Cardiac fibroblast (primary cell): ENCODE data around the gene FAM184B.

ENCODE experiments used
- DNase-seq, 2 donors: peaks; one replicate each; pipeline versions ENCODE4 v3.0.0 to v3.0.0-alpha.2; 2010; ENCODE audit warnings: low read depth in 2 of 2
- H3K4me3 ChIP-seq, 2 donors: replicated peaks in 1 of 2; 1 replicate in 1 of 2; 2 replicates in 1 of 2; pipeline ENCODE4 v1.5.1; 2011; ENCODE audit warnings: low read depth in 2 of 2, low read length in 2 of 2, mild to moderate bottlenecking in 2 of 2, moderate library complexity in 1 of 2
- CTCF ChIP-seq: IDR thresholded peaks from one replicate; pipeline ENCODE4 v1.5.1; 2011; ENCODE audit warnings: low read depth, mild to moderate bottlenecking, low read length, inconsistent platforms

FAM184B gene

GRCh38 chr4:17704020-17704650, 77.3 kb downstream of the FAM184B start:
- TF ChIP-seq CTCF, result no peak
- no peak for DNase-seq
- H3K4me3 ChIP-seq, result no peak overlapping the region

- TF ChIP-seq CTCF, result no peak
- no peak for DNase-seq
- H3K4me3 ChIP-seq, result no peak overlapping the region
These were observed 78.8 kb downstream of the FAM184B start for GRCh38 chr4:17702641-17703040.

- DNase-seq, result no peak
- H3K4me3 ChIP-seq, result no peak overlapping the region
- TF ChIP-seq CTCF, result no peak
These were observed 79.5 kb downstream of the FAM184B start for GRCh38 chr4:17701882-17702281.

- no peak for DNase-seq
- H3K4me3 ChIP-seq, result no peak overlapping the region
- no peak for TF ChIP-seq CTCF
These were observed 80.1 kb downstream of the FAM184B start for GRCh38 chr4:17701138-17701839.

- DNase-seq, result no peak
- TF ChIP-seq CTCF, result no peak
- H3K4me3 ChIP-seq, result no peak overlapping the region
These were observed 82.0 kb downstream of the FAM184B start for GRCh38 chr4:17699380-17699779.

- H3K4me3 ChIP-seq, result no peak overlapping the region
- TF ChIP-seq CTCF, result no peak
- no peak for DNase-seq
These were observed 83.3 kb downstream of the FAM184B start for GRCh38 chr4:17698116-17698515.
